ENCODE results near the gene TMEM178B.

The TMEM178B gene

GRCh38 chr7:141265668-141266067 lies 191.8 kb downstream of the TMEM178B start:
- DNase-seq, result no peak

- DNase-seq, result no peak
Observed at GRCh38 chr7:141268614-141269013, 194.8 kb downstream of the TMEM178B start.

- no peak for DNase-seq
Observed at GRCh38 chr7:141271451-141271850, 197.6 kb downstream of the TMEM178B start.

- no peak for DNase-seq
Observed at GRCh38 chr7:141272417-141272816, 198.6 kb downstream of the TMEM178B start.

GRCh38 chr7:141275350-141275749 lies 201.5 kb downstream of the TMEM178B start:
- no peak for DNase-seq

- DNase-seq, result no peak
Observed at GRCh38 chr7:141276031-141276430, 202.2 kb downstream of the TMEM178B start.

- DNase-seq, result no peak
Observed at GRCh38 chr7:141280100-141280499, 206.2 kb downstream of the TMEM178B start.

GRCh38 chr7:141281311-141281710 lies 207.4 kb downstream of the TMEM178B start:
- no peak for DNase-seq

- no peak for DNase-seq
Observed at GRCh38 chr7:141286522-141286921, 212.7 kb downstream of the TMEM178B start.

- DNase-seq, result no peak
Observed at GRCh38 chr7:141287936-141288335, 214.1 kb downstream of the TMEM178B start.

GRCh38 chr7:141288626-141289025 lies 214.8 kb downstream of the TMEM178B start:
- no peak for DNase-seq

- DNase-seq, result no peak
Observed at GRCh38 chr7:141290365-141290764, 216.5 kb downstream of the TMEM178B start.

GRCh38 chr7:141290973-141291372 lies 217.1 kb downstream of the TMEM178B start:
- no peak for DNase-seq

- DNase-seq, result no peak
Observed at GRCh38 chr7:141291541-141291940, 217.7 kb downstream of the TMEM178B start.

GRCh38 chr7:141294143-141294829 lies 220.4 kb downstream of the TMEM178B start:
- DNase-seq, result no peak

- no peak for DNase-seq
Observed at GRCh38 chr7:141295367-141295895, 221.6 kb downstream of the TMEM178B start.

GRCh38 chr7:141300816-141301215 lies 227.0 kb downstream of the TMEM178B start:
- no peak for DNase-seq

GRCh38 chr7:141301544-141301943 lies 227.7 kb downstream of the TMEM178B start:
- no peak for DNase-seq

GRCh38 chr7:141302617-141303016 lies 228.8 kb downstream of the TMEM178B start:
- DNase-seq, result no peak

- no peak for DNase-seq
Observed at GRCh38 chr7:141304291-141304690, 230.4 kb downstream of the TMEM178B start.

GRCh38 chr7:141306081-141306480 lies 232.2 kb downstream of the TMEM178B start:
- no peak for DNase-seq

- no peak for DNase-seq
Observed at GRCh38 chr7:141312395-141312794, 238.5 kb downstream of the TMEM178B start.

GRCh38 chr7:141312828-141313521 lies 239.1 kb downstream of the TMEM178B start:
- DNase-seq, result no peak

GRCh38 chr7:141313896-141314295 lies 240.0 kb downstream of the TMEM178B start:
- no peak for DNase-seq

All from NCI-H1694 (cell line).